B cell (primary cell): ENCODE measurements around the gene SPRED2.

ENCODE experiments used
- EZH2 ChIP-seq: IDR thresholded peaks from 2 replicates; pipeline ENCODE4 v1.6.1; 2012; ENCODE audit warnings: borderline replicate concordance, low read depth, mild to moderate bottlenecking, moderate library complexity, low read length; ENCODE audit not compliant: insufficient read depth, poor library complexity, severe bottlenecking
- TF ChIP-seq, protein P1 (sequence below): fragments of 200-600 bp; IDR thresholded peaks from one replicate; pipeline ENCODE4 v1.8.0; 2022; ENCODE audit warnings: antibody characterized with exemption, mild to moderate bottlenecking

DNA sequence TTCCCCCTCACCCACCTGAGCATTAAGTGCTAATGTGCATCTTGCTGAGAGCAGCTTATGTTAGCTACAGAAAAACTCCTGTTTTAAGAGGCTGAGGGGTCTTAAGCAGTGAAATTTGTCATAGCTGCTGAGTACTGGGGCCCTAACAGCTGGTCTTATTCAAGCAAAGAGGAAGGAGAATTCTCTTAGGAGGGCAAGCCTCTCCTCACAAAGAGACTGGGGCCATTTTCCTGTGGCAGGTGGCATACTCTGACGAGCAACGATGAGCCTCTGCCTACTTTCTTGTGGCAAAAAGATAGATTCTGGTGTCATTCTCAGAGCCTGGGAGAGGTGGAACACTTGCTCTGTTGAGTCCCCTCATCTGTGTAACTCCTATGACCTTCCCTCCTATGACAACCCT is 53.2 kb downstream of the SPRED2 start:
- TF ChIP-seq, protein P1, sequence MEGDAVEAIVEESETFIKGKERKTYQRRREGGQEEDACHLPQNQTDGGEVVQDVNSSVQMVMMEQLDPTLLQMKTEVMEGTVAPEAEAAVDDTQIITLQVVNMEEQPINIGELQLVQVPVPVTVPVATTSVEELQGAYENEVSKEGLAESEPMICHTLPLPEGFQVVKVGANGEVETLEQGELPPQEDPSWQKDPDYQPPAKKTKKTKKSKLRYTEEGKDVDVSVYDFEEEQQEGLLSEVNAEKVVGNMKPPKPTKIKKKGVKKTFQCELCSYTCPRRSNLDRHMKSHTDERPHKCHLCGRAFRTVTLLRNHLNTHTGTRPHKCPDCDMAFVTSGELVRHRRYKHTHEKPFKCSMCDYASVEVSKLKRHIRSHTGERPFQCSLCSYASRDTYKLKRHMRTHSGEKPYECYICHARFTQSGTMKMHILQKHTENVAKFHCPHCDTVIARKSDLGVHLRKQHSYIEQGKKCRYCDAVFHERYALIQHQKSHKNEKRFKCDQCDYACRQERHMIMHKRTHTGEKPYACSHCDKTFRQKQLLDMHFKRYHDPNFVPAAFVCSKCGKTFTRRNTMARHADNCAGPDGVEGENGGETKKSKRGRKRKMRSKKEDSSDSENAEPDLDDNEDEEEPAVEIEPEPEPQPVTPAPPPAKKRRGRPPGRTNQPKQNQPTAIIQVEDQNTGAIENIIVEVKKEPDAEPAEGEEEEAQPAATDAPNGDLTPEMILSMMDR: no peak
- TF ChIP-seq EZH2: no peak
